Common myeloid progenitor, CD34-positive (primary cell): ENCODE data around the gene PCDHGB3.
"Not testable (repeated sequence)": the region's sequence is repeated elsewhere in the genome, so short reads cannot be mapped to it uniquely, and the experiment has no call there.

Experiments used
- CTCF ChIA-PET: fragments of 350-600 bp; sonication (Branson Sonifier 250); formaldehyde crosslinking; loops from one replicate; lab custom pipeline; 2021; ENCODE audit warnings: antibody characterized with exemption; lab: Charles Lee
- POLR2A ChIA-PET: fragments of 350-600 bp; sonication (Branson Sonifier 250); formaldehyde crosslinking; loops from one replicate; lab custom pipeline; 2021; ENCODE audit warnings: antibody characterized with exemption; lab: Charles Lee
- DNase-seq, 3 donors: peaks; one replicate each; pipeline versions ENCODE4 v3.0.0 to v3.0.0-alpha.2; 2013
- H3K27ac ChIP-seq, 2 experiments: 1 replicate in 1 of 2; 2 replicates in 1 of 2; pipeline ENCODE4 v1.7.0; 2013; ENCODE audit warnings: inconsistent platforms in 2 of 2, low read length in 2 of 2, mild to moderate bottlenecking in 2 of 2, low read depth in 1 of 2, moderate library complexity in 1 of 2; ENCODE audit not compliant: severe bottlenecking in 2 of 2, insufficient read depth in 1 of 2, poor library complexity in 1 of 2
- H3K27me3 ChIP-seq, 5 experiments: replicated peaks in 2 of 5; 1 replicate in 3 of 5; 2 replicates in 2 of 5; pipeline versions ENCODE4 v1.6.1 to v1.7.0; 2013; ENCODE audit warnings: low read length in 4 of 5, mild to moderate bottlenecking in 2 of 5, moderate library complexity in 2 of 5, inconsistent platforms in 1 of 5; ENCODE audit not compliant: insufficient read depth in 5 of 5, control insufficient read depth in 4 of 5
- H3K36me3 ChIP-seq, 4 experiments: 1 replicate in 2 of 4; 2 replicates in 2 of 4; pipeline versions ENCODE4 v1.6.1 to v1.7.0; 2013; ENCODE audit warnings: low read length in 3 of 4, control low read depth in 1 of 4, mild to moderate bottlenecking in 1 of 4; ENCODE audit not compliant: control insufficient read depth in 4 of 4, insufficient read depth in 4 of 4
- H3K4me1 ChIP-seq, 4 experiments: 1 replicate in 3 of 4; 2 replicates in 1 of 4; pipeline versions ENCODE4 v1.6.1 to v1.7.1; 2013; ENCODE audit warnings: low read length in 3 of 4, mild to moderate bottlenecking in 3 of 4, control low read depth in 1 of 4, inconsistent platforms in 1 of 4, moderate library complexity in 1 of 4; ENCODE audit not compliant: control insufficient read depth in 4 of 4, insufficient read depth in 4 of 4; ENCODE audit errors: control extremely low read depth in 1 of 4
- H3K4me3 ChIP-seq, 7 experiments: 1 replicate in 4 of 7; 2 replicates in 3 of 7; pipeline versions ENCODE4 v1.5.1 to v1.7.0; 2013; ENCODE audit warnings: mild to moderate bottlenecking in 7 of 7, low read length in 6 of 7, moderate library complexity in 6 of 7, inconsistent platforms in 2 of 7, low read depth in 2 of 7, control low read depth in 1 of 7; ENCODE audit not compliant: insufficient read depth in 4 of 7, control insufficient read depth in 1 of 7; ENCODE audit errors: extremely low read depth in 1 of 7
- H3K9me3 ChIP-seq, 5 experiments: 1 replicate in 4 of 5; 2 replicates in 1 of 5; pipeline versions ENCODE4 v1.6.1 to v1.7.1; 2013; ENCODE audit warnings: low read length in 4 of 5, mild to moderate bottlenecking in 2 of 5, inconsistent platforms in 1 of 5, low read depth in 1 of 5, moderate library complexity in 1 of 5; ENCODE audit not compliant: control insufficient read depth in 4 of 5, insufficient read depth in 2 of 5; ENCODE audit errors: control extremely low read depth in 1 of 5
- WGBS: methylation state at CpG from one replicate; pipeline ENCODE4 v1.1.5; 2013; ENCODE audit not compliant: insufficient coverage; 5-methylcytosine and 5-hydroxymethylcytosine counted together

PCDHGB3 gene

GRCh38 chr5:141346017-141346416 is 24.0 kb upstream of the PCDHGB3 start:
- H3K27ac ChIP-seq, H3K4me1 ChIP-seq, POLR2A ChIA-PET, H3K36me3 ChIP-seq, CTCF ChIA-PET, DNase-seq, H3K4me3 ChIP-seq: not testable (repeated sequence)
- peaks cover 17 to 79% (median 20%) of the 10 kb centered on the region in 5 experiments for H3K27me3 ChIP-seq
- peaks cover 20 to 58% (median 36%) of the 10 kb centered on the region in 5 experiments for H3K9me3 ChIP-seq
- 35% methylated on average over 6 of the region's 35 CpGs for WGBS

GRCh38 chr5:141349917-141350619 is 20.0 kb upstream of the PCDHGB3 start, which contains the start of gene PCDHGB1:
Gene PCDHGB1 (plus strand): TSS chr5:141350099. CDS start chr5:141350261, 162 bp downstream.
- Histone ChIP-seq H3K36me3 (peaks cover 0 to 6% (median 0%) of the 10 kb centered on the region in 4 experiments), H3K4me3 (peak within 1 kb of the TSS in 4 of 7 experiments; percentile 4 to 55 (median 18)), H3K4me1 (no peaks in the 10 kb centered on the region), H3K27ac (no peak within 1 kb of the TSS), H3K9me3 (peaks cover 14 to 63% (median 40%) of the 10 kb centered on the region in 5 experiments), H3K27me3 (peaks cover 19 to 77% (median 23%) of the 10 kb centered on the region in 5 experiments)
- DNase-seq = peak; percentile 17 to 60 (median 47)
- CTCF ChIA-PET = interaction anchor here (1.8 kb wide), 1 partner anchor 207 kb away, joined by 7 read pairs; no protein-coding TSS in a partner anchor
- 23% methylated on average over 29 of the region's 29 CpGs for WGBS
- POLR2A ChIA-PET = no interaction called here

- no peak for DNase-seq
- POLR2A ChIA-PET = no interaction called here
- 30% methylated on average over 17 of the region's 36 CpGs for WGBS
- CTCF ChIA-PET = interaction anchor here (1.8 kb wide), 1 partner anchor 206 kb away, joined by 7 read pairs; no protein-coding TSS in a partner anchor
- peaks cover 0 to 6% (median 0%) of the 10 kb centered on the region in 4 experiments for H3K36me3 ChIP-seq
- no peak overlapping the region for H3K27ac ChIP-seq
- peaks cover 0 to 3% (median 0%) of the 10 kb centered on the region in 4 experiments for H3K4me1 ChIP-seq
- H3K4me3 ChIP-seq = no peak overlapping the region
- H3K27me3 ChIP-seq = peaks cover 20 to 82% (median 34%) of the 10 kb centered on the region in 5 experiments
- peaks cover 14 to 73% (median 48%) of the 10 kb centered on the region in 5 experiments for H3K9me3 ChIP-seq
Observed at GRCh38 chr5:141351591-141351990, 18.5 kb upstream of the PCDHGB3 start.

- H3K4me3 ChIP-seq = peak within 1 kb of the TSS in 3 of 7 experiments; percentile 23 to 62 (median 39)
- ChIA-PET POLR2A (no interaction called here), CTCF (interaction anchor here (0.8 to 1.9 kb wide), 2 partner anchors 12 to 15 kb away, joined by 3 to 7 read pairs; partner anchors contain the start of gene PCDHGB3)
Observed at GRCh38 chr5:141354900-141355469, 15.1 kb upstream of the PCDHGB3 start, which contains the start of gene PCDHGA4. Gene PCDHGA4 (plus strand): TSS chr5:141355021. CDS start chr5:141355108, 87 bp downstream.

GRCh38 chr5:141355641-141356040 is 14.4 kb upstream of the PCDHGB3 start:
- H3K4me3 ChIP-seq = no peak overlapping the region
- WGBS = 41% methylated on average over 24 of the region's 24 CpGs
- H3K36me3 ChIP-seq = peaks cover 0 to 6% (median 0%) of the 10 kb centered on the region in 4 experiments
- POLR2A ChIA-PET = no interaction called here
- peaks cover 0 to 3% (median 0%) of the 10 kb centered on the region in 4 experiments for H3K4me1 ChIP-seq
- no peak for DNase-seq
- no peak overlapping the region for H3K27ac ChIP-seq
- CTCF ChIA-PET = interaction anchor here (0.8 to 1.9 kb wide), 2 partner anchors 13 to 14 kb away, joined by 3 to 7 read pairs; partner anchors contain the start of gene PCDHGB3
- peaks cover 6 to 74% (median 50%) of the 10 kb centered on the region in 5 experiments for H3K9me3 ChIP-seq
- H3K27me3 ChIP-seq = peaks cover 17 to 77% (median 39%) of the 10 kb centered on the region in 5 experiments

More at GRCh38 chr5:141354900-141355469, 15.1 kb upstream of the PCDHGB3 start, which contains the start of gene PCDHGA4:
- Histone ChIP-seq H3K27ac (no peak within 1 kb of the TSS), H3K36me3 (peaks cover 0 to 6% (median 0%) of the 10 kb centered on the region in 4 experiments), H3K9me3 (peaks cover 11 to 74% (median 51%) of the 10 kb centered on the region in 5 experiments), H3K4me1 (peaks cover 0 to 3% (median 0%) of the 10 kb centered on the region in 4 experiments), H3K27me3 (peaks cover 20 to 77% (median 44%) of the 10 kb centered on the region in 5 experiments)
- 18% methylated on average over 29 of the region's 29 CpGs for WGBS
- DNase-seq = peak in 2 of 3 donors; percentile 28 to 35

- H3K36me3 ChIP-seq = peaks cover 0 to 6% (median 0%) of the 10 kb centered on the region in 4 experiments
- ChIA-PET POLR2A (no interaction called here), CTCF (interaction anchor here (1.9 kb wide), 1 partner anchor 14 kb away, joined by 7 read pairs; the partner anchor contains the start of gene PCDHGB3)
- peaks cover 16 to 77% (median 36%) of the 10 kb centered on the region in 5 experiments for H3K27me3 ChIP-seq
- DNase-seq = no peak
- no peak overlapping the region for H3K4me3 ChIP-seq
- peaks cover 6 to 74% (median 50%) of the 10 kb centered on the region in 5 experiments for H3K9me3 ChIP-seq
- 75% methylated on average over 4 of the region's 5 CpGs for WGBS
- H3K27ac ChIP-seq = no peak overlapping the region
- H3K4me1 ChIP-seq = peaks cover 0 to 3% (median 0%) of the 10 kb centered on the region in 4 experiments
Observed at GRCh38 chr5:141356133-141356532, 13.9 kb upstream of the PCDHGB3 start.
